Suprapubic skin (tissue), 3 donors: Measurements from ENCODE around the gene CNRIP1.

Experiments used
- CTCF ChIP-seq, 2 donors: fragments of 200-600 bp in 1 of 2; fragments of 450-650 bp in 1 of 2; sonication (generic) in 1 of 2; IDR thresholded peaks; one replicate each; pipeline ENCODE4 v1.5.1; 2016 to 2019; ENCODE audit warnings: antibody characterized with exemption in 2 of 2, mild to moderate bottlenecking in 1 of 2, moderate library complexity in 1 of 2
- EP300 ChIP-seq: sonication (generic); formaldehyde crosslinking; IDR thresholded peaks from one replicate; pipeline ENCODE4 v1.6.1; 2017; ENCODE audit warnings: antibody characterized with exemption

GRCh38 chr2:68352651-68353391 lies 33.1 kb upstream of the CNRIP1 start:
- TF ChIP-seq CTCF (IDR thresholded peaks at IDR 0.05) (no peak), EP300 (no peak)
